HG02938 (cell line): Measurements from ENCODE around the gene NUTM2F.
"Not testable (repeated sequence)": the region's sequence is repeated elsewhere in the genome, so short reads cannot be mapped to it uniquely, and the experiment has no call there.

Experiments used
- ATAC-seq: cut with Tn5 transposase; IDR thresholded peaks from one replicate; pipeline ENCODE4 v1.9.1; 2021; ENCODE audit warnings: mild to moderate bottlenecking, moderate library complexity; ENCODE audit not compliant: unreplicated experiment

Gene NUTM2F, protein sequence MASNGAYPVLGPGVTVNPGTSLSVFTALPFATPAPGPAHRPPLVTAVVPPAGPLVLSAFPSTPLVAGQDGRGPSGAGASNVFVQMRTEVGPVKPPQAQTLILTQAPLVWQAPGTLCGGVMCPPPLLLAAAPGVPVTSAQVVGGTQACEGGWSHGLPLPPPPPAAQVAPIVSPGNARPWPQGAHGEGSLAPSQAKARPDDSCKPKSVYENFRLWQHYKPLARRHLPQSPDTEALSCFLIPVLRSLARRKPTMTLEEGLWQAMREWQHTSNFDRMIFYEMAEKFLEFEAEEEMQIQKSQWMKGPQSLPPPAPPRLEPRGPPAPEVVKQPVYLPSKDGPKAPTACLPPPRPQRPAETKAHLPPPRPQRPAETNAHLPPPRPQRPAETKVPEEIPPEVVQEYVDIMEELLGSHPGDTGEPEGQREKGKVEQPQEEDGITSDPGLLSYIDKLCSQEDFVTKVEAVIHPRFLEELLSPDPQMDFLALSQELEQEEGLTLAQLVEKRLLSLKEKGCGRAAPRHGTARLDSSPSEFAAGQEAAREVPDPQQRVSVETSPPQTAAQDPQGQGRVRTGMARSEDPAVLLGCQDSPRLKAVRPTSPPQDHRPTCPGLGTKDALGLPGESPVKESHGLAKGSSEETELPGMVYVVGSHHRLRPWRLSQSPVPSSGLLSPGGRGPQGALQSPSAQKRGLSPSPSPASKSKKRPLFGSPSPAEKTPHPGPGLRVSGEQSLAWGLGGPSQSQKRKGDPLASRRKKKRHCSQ

DNA sequence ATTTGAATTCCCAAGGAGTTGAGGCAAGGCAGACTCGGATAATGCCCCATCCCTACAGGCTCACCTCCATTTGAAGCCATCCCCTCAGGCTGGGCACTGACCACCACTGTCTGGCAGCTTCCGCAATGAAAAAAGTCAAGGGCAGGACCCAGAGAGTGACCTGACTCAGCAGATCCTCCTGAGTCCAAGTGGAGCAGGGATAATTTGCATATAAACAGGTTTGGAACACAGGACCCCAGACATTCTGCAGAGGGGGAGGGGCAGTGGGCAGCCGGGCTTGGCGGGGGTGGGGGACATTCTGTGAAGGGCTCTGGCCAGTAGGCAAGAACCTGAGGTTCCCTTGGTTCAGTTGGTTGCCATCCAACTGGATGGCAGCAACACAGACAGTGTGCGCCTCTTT lies at the start of gene NUTM2F:
Gene NUTM2F, minus strand, starts transcription at position 101 of the 400 bp plus-strand sequence. Its CDS starts 21 bp downstream, at position 80.
- not testable (repeated sequence) for ATAC-seq

DNA sequence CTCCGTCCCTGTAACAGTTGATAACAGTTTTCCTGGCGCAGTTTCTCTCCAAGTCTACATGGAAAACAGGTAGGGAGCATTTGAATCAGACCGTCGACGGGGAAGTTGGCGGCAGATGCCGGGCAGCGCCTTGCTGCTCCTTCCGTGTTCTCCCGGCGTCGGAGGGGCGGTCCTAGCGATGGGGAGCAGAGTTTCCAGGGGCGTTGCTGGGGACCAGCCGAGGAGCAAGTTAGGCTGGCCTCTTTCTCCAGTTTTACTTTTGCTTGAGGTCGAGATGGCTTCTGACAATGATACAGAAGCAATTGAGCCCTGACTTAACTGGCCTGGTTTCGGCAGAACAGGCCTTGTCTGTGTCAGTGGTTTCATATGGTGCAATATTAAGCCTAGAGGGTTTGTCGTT lies 46.8 kb upstream of the NUTM2F start:
- peak; percentile 45 for ATAC-seq

DNA sequence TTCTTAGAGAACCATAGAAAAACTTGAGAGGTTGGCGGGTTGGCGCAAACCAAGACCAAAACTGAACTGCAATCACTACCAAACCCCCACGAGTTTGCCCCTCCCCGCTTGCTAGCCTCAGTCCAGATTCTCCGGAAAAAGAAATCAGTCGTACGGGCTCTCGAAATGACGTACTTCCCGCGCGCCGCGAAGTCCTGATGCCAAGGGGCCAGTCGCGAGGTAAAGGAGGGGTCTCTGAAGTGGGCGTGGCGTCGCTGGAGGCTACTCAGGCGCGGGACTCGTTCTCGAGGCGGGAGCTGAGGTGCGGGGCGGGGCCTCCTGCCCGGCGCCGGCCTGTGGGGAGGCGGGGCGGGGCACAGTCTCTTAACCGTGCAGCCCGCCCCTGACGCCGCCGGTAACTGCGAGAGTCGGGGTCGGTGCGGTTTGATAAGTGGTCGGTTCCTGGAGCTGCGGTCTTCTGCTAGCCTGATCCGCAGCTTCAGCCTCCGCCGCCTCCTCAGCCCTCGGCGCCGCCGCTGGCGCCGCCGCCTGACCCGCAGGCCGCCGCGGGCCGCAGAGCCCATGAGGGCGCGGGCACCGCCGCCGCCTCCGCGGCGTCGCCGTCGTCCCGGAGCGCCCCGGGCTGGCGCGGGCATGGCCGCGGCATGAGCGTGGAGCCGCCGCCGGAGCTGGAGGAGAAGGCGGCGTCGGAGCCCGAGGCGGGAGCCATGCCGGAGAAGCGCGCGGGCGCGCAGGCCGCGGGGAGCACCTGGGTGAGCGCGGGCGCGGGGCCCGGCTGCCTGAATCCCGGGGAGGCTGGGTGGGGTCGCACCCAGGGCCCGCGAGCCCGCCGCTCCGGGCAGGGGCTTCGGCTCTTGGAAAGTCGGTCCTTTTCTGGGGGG lies 46.0 kb upstream of the NUTM2F start:
- ATAC-seq: peak; percentile 81

DNA sequence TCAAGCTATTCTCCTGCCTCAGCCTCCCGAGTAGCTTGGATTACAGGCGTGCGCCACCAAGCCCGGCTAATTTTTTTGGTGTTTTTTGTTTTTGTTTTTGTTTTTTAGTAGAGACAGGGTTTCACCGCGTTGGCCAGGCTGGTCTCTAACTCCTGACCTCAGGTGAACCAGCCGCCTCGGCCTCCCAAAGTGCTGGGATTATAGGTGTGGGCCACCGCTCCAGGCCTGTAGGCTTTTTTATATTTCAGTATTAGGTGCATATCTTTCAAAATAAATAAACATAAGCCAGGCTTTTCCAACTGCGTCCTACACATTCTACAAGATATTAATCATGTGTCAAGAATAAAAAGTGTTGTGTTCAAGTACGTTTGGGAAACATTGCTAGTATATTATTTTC lies 45.3 kb upstream of the NUTM2F start:
- not testable (repeated sequence) for ATAC-seq

DNA sequence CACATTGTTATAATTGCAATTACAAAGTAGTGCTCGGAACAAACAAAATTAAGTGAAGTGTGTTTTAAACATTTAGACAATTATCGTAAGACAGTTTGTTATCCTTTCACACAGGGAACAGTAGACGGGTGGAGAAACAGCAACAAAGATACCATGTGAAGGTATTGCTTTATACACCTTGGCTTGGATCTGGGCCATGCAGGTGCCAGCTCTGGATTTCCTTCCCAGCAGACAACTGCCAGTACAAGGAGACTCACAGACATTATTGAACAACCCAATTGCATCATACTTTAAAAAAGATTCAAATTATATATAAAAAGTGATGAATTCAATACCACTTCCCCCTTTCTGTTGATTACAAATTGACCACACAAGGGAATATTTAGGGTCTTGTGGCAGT lies 41.8 kb upstream of the NUTM2F start:
- ATAC-seq: not testable (repeated sequence)

DNA sequence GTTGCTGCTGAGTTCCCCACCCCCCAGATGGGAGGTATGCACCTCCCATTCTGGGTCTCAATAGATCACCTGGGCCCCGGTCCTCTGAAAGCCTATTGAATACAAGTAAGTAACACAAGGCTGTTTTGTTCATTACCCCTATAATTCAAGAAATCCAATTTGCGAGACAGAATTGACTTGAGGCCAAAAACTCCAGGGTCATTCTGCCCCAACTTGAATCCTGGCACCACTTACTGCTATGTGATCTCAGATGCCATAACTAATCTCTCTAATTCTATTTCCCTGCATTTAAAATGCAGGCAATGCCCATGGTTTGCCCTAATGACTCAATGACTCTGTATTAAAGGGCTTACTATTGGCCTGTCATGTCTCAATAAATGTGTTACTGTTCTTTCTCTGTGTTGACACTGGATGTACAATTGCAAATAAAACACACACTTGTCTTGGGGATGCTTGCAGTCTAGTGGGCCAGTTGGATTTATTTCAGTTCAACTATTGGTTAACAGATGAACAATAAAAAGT lies 35.7 kb upstream of the NUTM2F start:
- not testable (repeated sequence) for ATAC-seq

DNA sequence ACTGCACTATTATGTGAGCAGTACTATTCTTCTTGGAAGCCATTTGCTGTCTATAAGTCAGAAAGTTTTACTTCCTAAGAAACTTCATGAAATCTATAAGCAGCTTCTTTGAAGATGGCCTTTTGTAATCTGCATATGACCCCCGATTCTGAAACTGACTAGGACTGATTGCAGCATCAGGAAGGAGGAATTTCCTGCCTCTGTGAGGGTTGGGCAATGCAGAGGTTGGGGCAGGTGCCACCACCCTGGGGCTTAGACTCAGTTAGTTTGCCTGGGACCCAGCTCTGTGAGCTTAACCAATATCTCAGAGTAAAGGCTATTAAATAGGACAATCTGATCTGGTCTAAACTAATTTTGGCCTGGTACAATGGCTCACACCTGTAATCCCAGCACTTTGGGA lies 28.7 kb upstream of the NUTM2F start:
- not testable (repeated sequence) for ATAC-seq

DNA sequence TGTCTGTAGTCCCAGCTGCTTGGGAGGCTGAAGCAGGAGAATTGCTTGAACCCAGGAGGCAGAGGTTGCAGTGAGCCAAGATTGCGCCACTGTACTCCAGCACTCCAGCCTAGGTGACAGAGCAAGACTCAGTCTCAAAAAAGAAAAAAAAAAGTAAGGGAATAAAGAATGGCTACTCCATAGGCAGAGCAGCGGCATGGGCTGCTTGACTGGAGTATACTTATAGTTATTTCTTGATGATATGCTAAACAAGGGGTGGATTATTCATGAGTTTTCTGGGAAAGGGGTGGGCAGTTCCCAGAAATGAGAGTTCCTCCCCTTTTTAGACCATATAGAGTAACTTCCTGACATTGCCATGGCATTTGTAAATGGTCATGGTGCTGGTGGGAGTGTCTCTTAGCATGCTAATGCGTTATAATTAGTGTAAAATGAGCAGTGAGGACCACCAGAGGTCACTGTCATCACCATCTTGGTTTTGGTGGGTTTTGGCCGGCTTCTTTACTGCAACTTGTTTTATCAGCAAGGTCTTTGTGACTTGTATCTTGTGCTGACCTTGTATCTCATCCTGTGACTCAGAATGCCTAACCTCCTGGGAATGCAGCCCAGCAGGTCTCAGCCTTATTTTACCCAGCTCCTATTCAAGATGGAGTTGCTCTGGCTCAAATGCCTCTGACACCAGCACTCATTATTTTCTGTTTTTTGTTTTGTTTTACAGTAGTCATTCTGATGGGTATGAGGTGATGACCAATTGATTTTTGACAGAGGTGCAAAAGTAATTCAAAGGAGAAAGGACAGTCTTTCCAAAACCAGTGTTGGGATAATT lies 23.7 kb upstream of the NUTM2F start:
- ATAC-seq: not testable (repeated sequence)

DNA sequence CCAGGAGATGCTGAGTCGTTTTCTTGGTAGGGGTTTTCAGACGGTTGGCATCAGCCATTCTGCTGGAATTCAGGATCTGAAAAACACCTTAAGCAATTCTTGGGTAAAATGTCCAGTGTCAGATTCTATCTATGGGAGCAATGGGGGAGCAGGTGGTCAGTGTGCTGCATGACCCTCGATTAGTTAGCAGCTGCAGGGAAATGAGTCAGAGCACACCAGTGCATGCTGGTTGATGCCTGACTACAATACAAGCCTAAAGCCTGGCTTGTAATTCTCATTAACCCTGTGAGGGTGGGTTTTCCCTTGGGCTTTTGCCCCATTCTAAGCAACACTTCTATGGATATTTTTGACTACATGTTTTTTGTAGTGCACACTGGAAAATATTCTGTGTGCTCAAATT lies 20.3 kb upstream of the NUTM2F start:
- ATAC-seq: not testable (repeated sequence)

DNA sequence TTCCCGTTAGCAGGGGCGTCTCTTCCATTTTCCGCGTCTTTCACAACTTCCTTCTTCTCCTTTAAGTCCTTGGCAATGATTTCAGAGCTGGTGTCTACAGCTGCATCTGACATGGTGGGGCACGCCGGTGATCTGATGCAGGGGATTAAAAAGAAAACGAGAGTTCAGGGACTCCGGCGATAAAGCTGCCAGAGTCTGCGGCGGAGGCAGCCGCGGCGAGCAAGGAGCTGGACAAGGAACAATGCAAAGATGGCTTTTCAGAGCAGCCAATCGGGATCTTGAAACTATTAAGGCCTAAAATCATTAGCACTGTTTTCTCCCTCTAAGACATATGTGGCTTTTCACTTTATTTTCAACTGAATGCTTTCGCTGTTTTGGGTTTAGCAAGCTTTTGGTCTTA lies 19.0 kb upstream of the NUTM2F start:
- ATAC-seq: not testable (repeated sequence)

DNA sequence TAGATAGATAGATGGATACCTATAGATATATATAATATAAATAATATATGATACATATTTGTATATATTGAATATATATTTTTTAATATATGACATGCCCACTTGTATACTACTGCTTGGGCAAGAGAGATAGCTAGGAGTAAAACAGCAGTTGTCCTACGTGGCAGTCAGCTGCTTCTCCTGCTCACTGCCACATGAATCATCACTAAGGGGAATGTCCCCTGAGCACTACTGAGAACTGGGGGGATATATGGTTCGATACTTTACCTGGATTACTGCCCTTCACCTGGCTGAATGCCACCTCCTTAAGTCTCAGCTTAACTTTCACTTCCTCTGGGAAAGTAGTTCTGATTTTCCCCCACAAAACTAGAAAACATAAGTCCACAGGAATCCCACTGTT lies 13.3 kb upstream of the NUTM2F start:
- not testable (repeated sequence) for ATAC-seq

DNA sequence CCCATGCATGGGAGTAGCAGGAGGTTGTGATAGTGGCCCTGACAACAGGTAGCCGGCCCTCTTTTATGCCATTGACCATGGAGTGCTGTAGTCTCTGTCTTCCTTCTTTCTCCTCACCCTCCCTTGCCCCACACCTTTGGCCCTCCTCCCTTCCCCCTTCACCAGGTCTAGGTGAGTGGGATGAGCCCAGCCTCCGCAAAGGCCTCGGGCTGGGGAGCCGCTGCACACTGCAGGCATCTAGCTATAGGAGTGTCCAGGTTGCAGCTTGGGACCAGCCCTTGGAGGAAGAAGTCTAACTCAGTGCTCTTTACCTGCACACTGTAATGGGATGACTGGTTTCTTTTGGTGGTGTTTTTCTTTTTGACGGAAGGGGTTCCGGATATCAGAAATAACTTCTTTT lies 12.3 kb upstream of the NUTM2F start:
- not testable (repeated sequence) for ATAC-seq

DNA sequence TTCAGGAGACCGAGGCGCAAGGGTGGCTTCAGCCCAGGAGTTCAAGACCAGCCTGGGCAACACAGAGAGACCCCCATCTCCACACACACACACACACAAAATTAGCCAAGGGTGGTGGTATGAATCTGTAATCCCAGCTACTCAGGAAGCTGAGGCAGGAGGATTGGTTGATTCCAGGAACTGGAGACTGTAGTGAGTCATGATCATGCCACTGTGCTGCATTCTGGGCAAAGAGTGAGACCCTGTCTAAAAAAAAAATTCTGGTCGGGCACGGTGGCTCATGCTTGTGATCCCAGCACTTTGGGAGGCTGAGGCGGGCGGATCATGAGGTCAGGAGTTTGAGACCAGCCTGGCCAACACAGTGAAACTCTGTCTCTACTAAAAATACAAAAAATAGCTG lies 11.2 kb upstream of the NUTM2F start:
- ATAC-seq: not testable (repeated sequence)

DNA sequence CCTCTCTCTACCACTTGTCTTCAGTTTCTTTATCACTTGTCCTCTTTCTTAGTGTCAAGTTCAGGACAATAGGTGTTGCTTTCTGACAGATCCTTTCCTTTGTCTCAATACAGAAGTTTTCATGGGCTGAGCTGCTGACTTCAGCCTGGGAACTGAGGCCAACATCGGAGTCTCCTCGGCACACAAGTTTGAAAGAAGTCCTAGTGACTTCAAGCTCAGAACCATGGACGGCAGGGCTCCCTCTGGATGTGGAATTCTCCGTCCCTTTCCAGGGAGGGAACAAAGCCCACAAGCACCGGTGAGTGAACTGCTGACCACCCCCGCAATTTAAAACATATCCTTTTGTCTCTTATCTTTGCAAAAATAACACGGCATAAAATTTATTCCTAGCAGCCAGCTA lies 10.3 kb upstream of the NUTM2F start:
- ATAC-seq: not testable (repeated sequence)

DNA sequence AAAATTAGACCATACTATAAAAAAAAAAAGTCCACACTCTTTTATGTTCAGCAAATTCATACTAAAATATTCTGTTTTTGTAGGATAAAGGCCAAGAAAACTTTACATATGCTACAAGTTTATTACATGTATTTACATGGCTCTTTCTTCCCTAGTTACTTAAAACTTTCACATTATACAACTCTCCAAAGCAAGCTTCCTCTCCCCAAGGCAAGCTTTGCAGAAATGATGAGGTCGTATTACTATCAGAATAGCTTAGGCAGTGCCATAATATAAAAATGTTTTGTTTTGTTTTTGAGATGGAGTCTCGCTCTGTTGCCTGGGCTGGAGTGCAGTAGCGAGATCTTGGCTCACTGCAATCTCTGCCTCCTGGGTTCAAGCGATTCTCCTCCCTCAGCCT lies 8.0 kb upstream of the NUTM2F start:
- not testable (repeated sequence) for ATAC-seq

DNA sequence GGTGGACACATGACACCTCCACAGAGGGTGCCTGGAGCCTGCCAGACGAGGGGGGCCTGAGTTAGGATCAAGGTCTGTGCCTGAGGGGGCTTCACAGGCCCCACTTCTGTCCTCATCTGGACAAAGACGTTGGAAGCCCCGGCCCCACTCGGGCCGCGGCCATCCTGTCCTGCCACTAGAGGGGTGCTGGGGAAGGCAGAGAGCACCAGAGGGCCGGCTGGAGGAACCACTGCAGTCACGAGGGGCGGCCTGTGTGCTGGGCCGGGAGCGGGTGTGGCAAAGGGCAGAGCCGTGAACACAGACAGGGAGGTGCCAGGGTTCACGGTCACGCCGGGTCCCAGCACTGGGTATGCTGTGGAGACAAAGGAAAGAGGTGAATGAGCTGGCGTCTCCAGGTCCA lies 2.9 kb downstream of the NUTM2F start:
- ATAC-seq: not testable (repeated sequence)

DNA sequence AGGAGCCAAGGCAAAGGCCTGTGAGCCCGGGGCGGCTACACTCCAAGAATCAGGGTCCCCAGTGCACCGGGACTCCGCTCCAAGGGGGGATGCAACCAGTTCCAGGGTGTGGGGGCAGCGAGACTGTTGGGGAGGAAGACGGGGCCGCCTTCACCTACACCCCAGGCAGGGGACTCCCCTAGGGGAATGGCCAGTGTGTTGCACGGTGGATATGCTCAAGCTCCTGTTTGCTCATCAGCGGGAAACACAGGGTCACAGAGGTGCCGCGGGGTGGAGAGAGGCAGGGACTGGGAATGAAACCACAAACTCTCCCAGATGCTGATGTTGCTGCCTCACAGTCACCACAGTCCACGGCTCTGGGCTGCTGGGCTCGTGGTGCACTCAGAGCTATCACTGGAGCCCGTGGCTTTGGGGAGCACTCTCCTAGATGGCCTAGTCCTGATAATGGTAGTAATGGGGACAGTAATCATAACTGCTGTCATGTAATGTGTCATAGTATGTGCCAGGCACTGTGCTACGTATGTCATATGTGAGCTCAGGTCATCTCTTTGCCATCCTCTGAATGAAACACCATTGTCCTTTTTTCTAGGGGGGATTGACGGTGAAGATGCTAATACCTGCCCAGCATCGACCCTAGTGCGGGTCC lies 5.2 kb downstream of the NUTM2F start:
- ATAC-seq: not testable (repeated sequence)

DNA sequence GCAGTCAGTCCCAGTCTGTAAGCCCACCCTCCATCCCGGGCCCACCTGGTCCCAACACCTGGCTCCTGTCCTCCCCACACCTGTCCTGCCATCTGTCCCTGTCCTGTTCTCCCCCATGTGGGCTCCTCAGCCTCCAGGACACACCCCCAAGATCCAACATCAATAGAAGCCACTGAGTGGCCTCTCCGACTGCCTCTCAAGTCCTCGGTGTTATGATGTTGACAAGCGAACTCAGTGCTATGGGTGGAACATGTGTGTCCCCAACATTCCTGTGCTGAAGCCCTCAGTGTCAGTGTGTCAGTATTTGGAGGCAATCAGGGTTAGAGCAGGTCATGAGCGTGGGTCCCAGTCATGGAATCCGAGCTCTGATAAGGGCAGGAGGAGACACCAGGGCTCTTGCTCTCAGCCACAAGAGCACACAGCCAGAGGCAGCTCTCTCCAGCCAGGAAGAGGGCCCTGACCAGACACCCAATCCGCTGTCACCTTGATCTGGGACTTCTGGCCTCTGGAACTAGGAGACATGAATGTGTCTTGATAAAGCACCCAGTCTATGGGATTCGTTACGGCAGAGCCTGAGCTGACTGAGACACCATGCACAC lies 6.0 kb downstream of the NUTM2F start:
- not testable (repeated sequence) for ATAC-seq
